ENCODE measurements around the gene CDC14A.

DNA sequence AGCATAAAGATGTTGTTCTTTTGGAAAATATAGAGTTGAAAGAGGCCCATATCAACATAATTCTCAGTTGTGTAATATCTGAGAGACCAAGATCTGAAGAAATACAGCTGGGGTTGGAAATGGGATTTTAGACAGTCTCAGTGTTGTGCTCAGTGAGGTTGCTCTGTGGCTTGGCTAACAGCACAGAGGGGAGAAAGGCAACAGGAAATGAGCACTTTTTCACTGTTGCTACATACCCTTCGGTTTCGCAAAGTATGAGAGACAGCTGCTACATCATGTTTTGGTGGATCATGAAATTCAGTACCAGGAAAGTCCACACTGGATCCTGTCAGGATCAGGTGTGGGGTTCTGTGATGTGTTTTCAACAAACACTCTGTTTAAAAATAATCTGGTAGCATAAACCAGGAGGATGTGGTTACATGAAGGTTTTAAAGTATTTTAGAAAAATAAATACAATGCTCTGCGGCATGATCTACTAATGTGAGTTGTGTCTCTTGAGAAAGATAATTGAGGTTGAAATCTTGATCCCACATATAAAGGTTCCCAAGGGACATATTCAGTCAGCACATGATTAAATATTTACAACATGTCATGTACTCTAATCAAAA lies 178.7 kb downstream of the CDC14A start:
- TF ChIP-seq, protein P1, sequence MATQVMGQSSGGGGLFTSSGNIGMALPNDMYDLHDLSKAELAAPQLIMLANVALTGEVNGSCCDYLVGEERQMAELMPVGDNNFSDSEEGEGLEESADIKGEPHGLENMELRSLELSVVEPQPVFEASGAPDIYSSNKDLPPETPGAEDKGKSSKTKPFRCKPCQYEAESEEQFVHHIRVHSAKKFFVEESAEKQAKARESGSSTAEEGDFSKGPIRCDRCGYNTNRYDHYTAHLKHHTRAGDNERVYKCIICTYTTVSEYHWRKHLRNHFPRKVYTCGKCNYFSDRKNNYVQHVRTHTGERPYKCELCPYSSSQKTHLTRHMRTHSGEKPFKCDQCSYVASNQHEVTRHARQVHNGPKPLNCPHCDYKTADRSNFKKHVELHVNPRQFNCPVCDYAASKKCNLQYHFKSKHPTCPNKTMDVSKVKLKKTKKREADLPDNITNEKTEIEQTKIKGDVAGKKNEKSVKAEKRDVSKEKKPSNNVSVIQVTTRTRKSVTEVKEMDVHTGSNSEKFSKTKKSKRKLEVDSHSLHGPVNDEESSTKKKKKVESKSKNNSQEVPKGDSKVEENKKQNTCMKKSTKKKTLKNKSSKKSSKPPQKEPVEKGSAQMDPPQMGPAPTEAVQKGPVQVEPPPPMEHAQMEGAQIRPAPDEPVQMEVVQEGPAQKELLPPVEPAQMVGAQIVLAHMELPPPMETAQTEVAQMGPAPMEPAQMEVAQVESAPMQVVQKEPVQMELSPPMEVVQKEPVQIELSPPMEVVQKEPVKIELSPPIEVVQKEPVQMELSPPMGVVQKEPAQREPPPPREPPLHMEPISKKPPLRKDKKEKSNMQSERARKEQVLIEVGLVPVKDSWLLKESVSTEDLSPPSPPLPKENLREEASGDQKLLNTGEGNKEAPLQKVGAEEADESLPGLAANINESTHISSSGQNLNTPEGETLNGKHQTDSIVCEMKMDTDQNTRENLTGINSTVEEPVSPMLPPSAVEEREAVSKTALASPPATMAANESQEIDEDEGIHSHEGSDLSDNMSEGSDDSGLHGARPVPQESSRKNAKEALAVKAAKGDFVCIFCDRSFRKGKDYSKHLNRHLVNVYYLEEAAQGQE (IDR thresholded peaks at IDR 0.05; ENCODE audit: insufficient read depth in 1 of 2, low read depth in 2 of 2, low read length in 1 of 2) = no peak
- TF ChIP-seq POLR2AphosphoS5 (IDR thresholded peaks at IDR 0.05; ENCODE audit: low read depth, low read length) = no peak
- TF ChIP-seq, protein P2, sequence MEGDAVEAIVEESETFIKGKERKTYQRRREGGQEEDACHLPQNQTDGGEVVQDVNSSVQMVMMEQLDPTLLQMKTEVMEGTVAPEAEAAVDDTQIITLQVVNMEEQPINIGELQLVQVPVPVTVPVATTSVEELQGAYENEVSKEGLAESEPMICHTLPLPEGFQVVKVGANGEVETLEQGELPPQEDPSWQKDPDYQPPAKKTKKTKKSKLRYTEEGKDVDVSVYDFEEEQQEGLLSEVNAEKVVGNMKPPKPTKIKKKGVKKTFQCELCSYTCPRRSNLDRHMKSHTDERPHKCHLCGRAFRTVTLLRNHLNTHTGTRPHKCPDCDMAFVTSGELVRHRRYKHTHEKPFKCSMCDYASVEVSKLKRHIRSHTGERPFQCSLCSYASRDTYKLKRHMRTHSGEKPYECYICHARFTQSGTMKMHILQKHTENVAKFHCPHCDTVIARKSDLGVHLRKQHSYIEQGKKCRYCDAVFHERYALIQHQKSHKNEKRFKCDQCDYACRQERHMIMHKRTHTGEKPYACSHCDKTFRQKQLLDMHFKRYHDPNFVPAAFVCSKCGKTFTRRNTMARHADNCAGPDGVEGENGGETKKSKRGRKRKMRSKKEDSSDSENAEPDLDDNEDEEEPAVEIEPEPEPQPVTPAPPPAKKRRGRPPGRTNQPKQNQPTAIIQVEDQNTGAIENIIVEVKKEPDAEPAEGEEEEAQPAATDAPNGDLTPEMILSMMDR (IDR thresholded peaks at IDR 0.05) = no peak
- no peak for TF ChIP-seq SIN3A (IDR thresholded peaks at IDR 0.05; ENCODE audit: borderline replicate concordance, insufficient read depth, low read depth, low read length)
